NCI-H2196 (cell line): ENCODE data around the gene GP2.

Source experiments
- DNase-seq: peaks from one replicate; lab custom pipeline; 2025; ENCODE audit not compliant: unreplicated experiment; lab: John Stamatoyannopoulos, UW

Gene GP2

GRCh38 chr16:20327444-20328041 lies at the start of gene GP2:
Gene GP2, minus strand, starts transcription at chr16:20327513. Its CDS starts 1,082 bp downstream, at chr16:20326431.
- no peak for DNase-seq

- no peak for DNase-seq
Measured at GRCh38 chr16:20372701-20373100, 45.4 kb upstream of the GP2 start.

- no peak for DNase-seq
Measured at GRCh38 chr16:20369452-20370054, 42.2 kb upstream of the GP2 start.

GRCh38 chr16:20364051-20364450 lies 36.7 kb upstream of the GP2 start:
- no peak for DNase-seq

- no peak for DNase-seq
Measured at GRCh38 chr16:20363191-20363590, 35.9 kb upstream of the GP2 start.

GRCh38 chr16:20359997-20360396 lies 32.7 kb upstream of the GP2 start:
- DNase-seq, result no peak

- no peak for DNase-seq
Measured at GRCh38 chr16:20355114-20355782, 27.9 kb upstream of the GP2 start.

- no peak for DNase-seq
Measured at GRCh38 chr16:20353379-20353778, 26.1 kb upstream of the GP2 start.

GRCh38 chr16:20352615-20353014 lies 25.3 kb upstream of the GP2 start, which contains the start of gene UMOD:
Gene UMOD, minus strand, starts transcription at chr16:20352715. Its CDS starts 1,978 bp downstream, at chr16:20350737.
- no peak for DNase-seq

- no peak for DNase-seq
Measured at GRCh38 chr16:20349615-20350014, 22.3 kb upstream of the GP2 start.

GRCh38 chr16:20348365-20349185 lies 21.3 kb upstream of the GP2 start:
- DNase-seq, result no peak

- no peak for DNase-seq
Measured at GRCh38 chr16:20347666-20348364, 20.5 kb upstream of the GP2 start.

- no peak for DNase-seq
Measured at GRCh38 chr16:20344611-20345010, 17.3 kb upstream of the GP2 start.

GRCh38 chr16:20339744-20340143 lies 12.4 kb upstream of the GP2 start:
- DNase-seq, result no peak

- no peak for DNase-seq
Measured at GRCh38 chr16:20336955-20337354, 9.6 kb upstream of the GP2 start.

GRCh38 chr16:20334396-20334795 lies 7.1 kb upstream of the GP2 start:
- DNase-seq, result no peak

GRCh38 chr16:20333120-20333519 lies 5.8 kb upstream of the GP2 start:
- DNase-seq, result no peak

- DNase-seq, result no peak
Measured at GRCh38 chr16:20332411-20332810, 5.1 kb upstream of the GP2 start.

GRCh38 chr16:20331635-20332034 lies 4.3 kb upstream of the GP2 start:
- no peak for DNase-seq

- no peak for DNase-seq
Measured at GRCh38 chr16:20329392-20330138, 2.3 kb upstream of the GP2 start.
